Measurements from ENCODE around the gene PRDM5.

DNA sequence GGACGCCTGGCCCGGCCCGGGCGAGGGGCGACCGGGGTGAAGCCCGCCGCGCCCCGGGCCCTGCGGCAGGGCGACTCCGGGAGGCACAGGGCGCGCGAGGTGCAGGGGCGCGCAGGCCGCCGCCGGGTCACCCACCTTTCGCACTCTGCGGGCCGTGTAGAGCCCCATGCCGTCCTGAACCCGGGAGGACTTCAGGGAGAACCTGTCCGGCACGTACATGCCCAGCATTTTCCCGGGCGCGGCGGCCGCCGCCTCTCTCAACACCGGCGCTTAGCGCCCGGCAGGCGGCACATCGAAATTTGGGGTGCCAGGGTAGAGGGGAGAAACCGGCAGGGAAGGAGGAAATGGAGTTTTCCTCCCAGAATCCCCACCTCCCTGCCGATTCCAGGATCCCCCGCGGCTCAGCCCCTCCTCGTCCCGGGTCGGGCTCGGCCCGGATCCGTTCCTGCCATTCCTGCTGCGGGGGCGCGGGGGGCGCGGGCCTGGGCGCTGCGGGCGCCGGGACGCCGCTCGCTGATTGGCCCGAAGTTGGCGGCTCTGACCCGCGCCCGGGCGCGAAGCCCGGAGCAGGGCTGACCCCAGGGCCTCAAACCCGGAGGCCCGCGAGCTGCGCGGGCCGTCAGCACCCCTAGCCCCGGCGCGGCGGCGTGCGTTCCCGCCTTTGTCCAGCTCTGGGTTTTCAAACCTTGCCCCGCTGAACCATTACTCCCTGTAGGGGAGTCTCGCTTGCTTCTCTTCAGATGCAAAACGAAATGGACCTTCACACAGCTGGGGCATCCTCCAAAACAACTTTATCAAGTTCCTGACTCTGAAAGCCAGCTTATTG lies at the start of gene PRDM5:
- peak in 1 of 6 experiments; percentile 25 for TF ChIP-seq CTCF (IDR thresholded peaks at IDR 0.05)
- peak in 1 of 2 donors; percentile 30 for TF ChIP-seq POLR2A (IDR thresholded peaks at IDR 0.05)

Data from thyroid gland (tissue), 4 donors.